Upper lobe of right lung (tissue), 1 donor: ENCODE results near the gene NOS1. TPM values are rescaled to one million over a fixed set of nuclear protein-coding genes. Genes with fewer than 3 reads are reported as not detected.
A peak's percentile ranks its signal among the peaks of the same experiment; 100 is the strongest.

Experiments
- ATAC-seq: fragments of 200-7000 bp; cut with Tn5 transposase; one replicate; pipeline ENCODE4 v1.9.1; 2020; ENCODE audit warnings: mild to moderate bottlenecking, moderate library complexity
- DNase-seq: peaks from one replicate; pipeline ENCODE4 v3.0.0-alpha.2; 2020
- H3K27ac ChIP-seq: fragments of 200-600 bp; one replicate; pipeline ENCODE4 v1.8.0; 2022
- H3K27me3 ChIP-seq: fragments of 200-600 bp; one replicate; pipeline ENCODE4 v1.8.0; 2022; ENCODE audit warnings: mild to moderate bottlenecking
- H3K36me3 ChIP-seq: fragments of 200-600 bp; one replicate; pipeline ENCODE4 v1.8.0; 2022
- H3K4me1 ChIP-seq: fragments of 200-600 bp; one replicate; pipeline ENCODE4 v1.8.0; 2022
- H3K4me3 ChIP-seq: fragments of 200-600 bp; one replicate; pipeline ENCODE4 v1.8.0; 2022; ENCODE audit warnings: mild to moderate bottlenecking
- H3K9me3 ChIP-seq: fragments of 200-600 bp; one replicate; pipeline ENCODE4 v1.8.0; 2022
- intact Hi-C: fragments of 100-400 bp; cut with DNase I; formaldehyde crosslinking; loops from one replicate; pipeline ENCODE4 v1.11.0; 2022
- total RNA-seq: library from RNA; stranded (reverse); fragmentation: NEBNext Ultra II Directional; extraction: Animal tissue kit (Norgen Biotek cat#: 25700); gene quantifications from one replicate; pipeline ENCODE4 v1.2.1, GENCODE V29; 2021
- TF ChIP-seq, protein P1 (sequence below): fragments of 200-600 bp; IDR thresholded peaks from one replicate; pipeline ENCODE4 v1.8.0; 2022; ENCODE audit warnings: antibody characterized with exemption
- donor health status: DM: no; HTN: yes; CAD: no; lungs with severe emphysema.

Gene NOS1
- total RNA-seq, 1 donor from 2014 or later = 4.9 TPM

GRCh38 chr12:117241697-117242096 is 119.7 kb downstream of the NOS1 start:
- H3K4me3 ChIP-seq = no peak overlapping the region
- H3K9me3 ChIP-seq = no peaks in the 10 kb centered on the region
- H3K27me3 ChIP-seq = peaks cover 4% of the 10 kb centered on the region
- no peaks in the 10 kb centered on the region for H3K4me1 ChIP-seq
- intact Hi-C loops = no loop called here
- no peaks in the 10 kb centered on the region for H3K36me3 ChIP-seq
- DNase-seq (no peak), ATAC-seq (no peak)
- TF ChIP-seq, protein P1, sequence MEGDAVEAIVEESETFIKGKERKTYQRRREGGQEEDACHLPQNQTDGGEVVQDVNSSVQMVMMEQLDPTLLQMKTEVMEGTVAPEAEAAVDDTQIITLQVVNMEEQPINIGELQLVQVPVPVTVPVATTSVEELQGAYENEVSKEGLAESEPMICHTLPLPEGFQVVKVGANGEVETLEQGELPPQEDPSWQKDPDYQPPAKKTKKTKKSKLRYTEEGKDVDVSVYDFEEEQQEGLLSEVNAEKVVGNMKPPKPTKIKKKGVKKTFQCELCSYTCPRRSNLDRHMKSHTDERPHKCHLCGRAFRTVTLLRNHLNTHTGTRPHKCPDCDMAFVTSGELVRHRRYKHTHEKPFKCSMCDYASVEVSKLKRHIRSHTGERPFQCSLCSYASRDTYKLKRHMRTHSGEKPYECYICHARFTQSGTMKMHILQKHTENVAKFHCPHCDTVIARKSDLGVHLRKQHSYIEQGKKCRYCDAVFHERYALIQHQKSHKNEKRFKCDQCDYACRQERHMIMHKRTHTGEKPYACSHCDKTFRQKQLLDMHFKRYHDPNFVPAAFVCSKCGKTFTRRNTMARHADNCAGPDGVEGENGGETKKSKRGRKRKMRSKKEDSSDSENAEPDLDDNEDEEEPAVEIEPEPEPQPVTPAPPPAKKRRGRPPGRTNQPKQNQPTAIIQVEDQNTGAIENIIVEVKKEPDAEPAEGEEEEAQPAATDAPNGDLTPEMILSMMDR = no peak
- no peak overlapping the region for H3K27ac ChIP-seq

DNA sequence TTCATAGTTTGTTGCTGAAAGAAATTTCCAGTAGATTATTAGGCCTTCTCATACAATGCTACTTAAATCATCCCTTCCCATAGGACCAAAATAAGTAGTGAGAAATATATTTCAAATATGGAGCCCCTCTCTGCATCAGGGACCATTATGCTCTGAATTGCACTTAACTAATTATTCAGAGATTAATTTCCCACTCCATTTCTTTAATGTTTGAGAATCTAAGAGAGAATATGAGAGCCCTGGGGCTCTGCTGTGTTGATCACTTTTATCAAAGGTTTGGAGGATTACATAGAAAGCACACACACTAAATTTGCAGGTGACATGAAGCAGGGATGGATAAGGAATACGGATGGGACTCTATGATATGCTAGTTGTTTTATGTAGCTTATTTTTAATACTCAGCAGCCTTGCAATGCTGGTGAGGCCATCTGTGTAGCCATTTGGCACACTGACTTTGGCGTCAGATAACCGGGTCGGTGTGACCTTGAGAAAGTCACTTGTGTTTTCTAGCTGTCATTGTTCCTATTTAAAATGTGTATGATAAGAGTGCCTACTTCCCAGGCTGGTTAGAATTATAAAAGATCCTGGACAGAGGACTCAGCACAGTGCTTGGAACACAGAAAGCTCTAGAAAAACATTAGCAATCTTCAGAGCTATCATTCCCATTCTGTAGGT is 121.2 kb downstream of the NOS1 start:
- H3K4me3 ChIP-seq = no peak overlapping the region
- peaks cover 6% of the 10 kb centered on the region for H3K27me3 ChIP-seq
- no peak overlapping the region for H3K27ac ChIP-seq
- intact Hi-C loops = no loop called here
- H3K4me1 ChIP-seq = no peaks in the 10 kb centered on the region
- no peaks in the 10 kb centered on the region for H3K9me3 ChIP-seq
- ATAC-seq (no peak), DNase-seq (no peak)
- H3K36me3 ChIP-seq = no peaks in the 10 kb centered on the region
- TF ChIP-seq, protein P1 = no peak

- DNase-seq = peak; percentile 92
- Histone ChIP-seq H3K9me3 (no peaks in the 10 kb centered on the region), H3K27ac (no peak overlapping the region), H3K27me3 (peaks cover 17% of the 10 kb centered on the region), H3K4me1 (no peaks in the 10 kb centered on the region), H3K4me3 (no peak overlapping the region), H3K36me3 (no peaks in the 10 kb centered on the region)
- TF ChIP-seq, protein P1 = peak; percentile 79
- ATAC-seq = peak; percentile 78
- intact Hi-C loops = no loop called here
Measured at GRCh38 chr12:117236456-117237001, 124.9 kb downstream of the NOS1 start.

DNA sequence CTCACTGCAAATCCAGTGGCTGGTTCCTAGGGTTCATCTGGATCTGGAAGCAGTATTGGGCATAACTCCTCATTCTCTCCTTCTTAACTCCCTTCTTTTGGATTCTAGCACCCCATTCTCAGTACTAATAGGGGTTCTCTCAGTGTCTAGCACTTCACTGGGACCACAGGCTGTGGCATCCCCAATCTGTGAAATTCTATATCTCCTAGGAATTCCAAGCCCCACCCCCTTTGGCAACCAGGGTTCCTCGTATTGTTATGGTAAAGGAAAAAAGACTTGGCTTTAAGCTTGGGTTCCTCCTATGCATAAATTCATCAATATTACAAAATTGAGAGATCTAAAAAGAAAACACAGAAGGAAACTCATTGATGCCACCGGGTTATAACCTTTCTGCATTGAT is 126.2 kb downstream of the NOS1 start:
- H3K27ac ChIP-seq = no peak overlapping the region
- ATAC-seq (no peak), DNase-seq (no peak)
- H3K4me1 ChIP-seq = no peaks in the 10 kb centered on the region
- H3K9me3 ChIP-seq = no peaks in the 10 kb centered on the region
- intact Hi-C loops = no loop called here
- H3K4me3 ChIP-seq = no peak overlapping the region
- TF ChIP-seq, protein P1 = no peak
- H3K36me3 ChIP-seq = no peaks in the 10 kb centered on the region
- H3K27me3 ChIP-seq = peaks cover 17% of the 10 kb centered on the region

DNA sequence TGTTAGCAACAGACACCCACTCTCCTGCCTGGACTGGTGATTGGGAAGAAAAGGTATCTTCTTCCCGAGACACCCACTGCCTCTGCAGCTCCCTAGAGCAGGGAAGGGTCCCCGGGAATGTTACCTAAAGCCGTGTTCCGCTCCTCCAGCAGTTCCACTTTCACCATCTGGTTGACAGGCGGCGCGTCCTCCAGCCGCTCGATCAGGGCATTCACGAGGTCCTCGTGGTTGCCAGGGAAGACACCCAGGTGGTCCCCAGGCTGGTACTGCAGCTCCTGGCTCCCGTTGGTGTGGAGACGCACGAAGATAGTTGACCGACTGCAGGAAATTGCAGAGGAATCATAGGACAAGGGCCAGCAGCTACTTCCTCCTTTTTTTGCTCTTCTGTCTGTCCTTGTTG is 127.0 kb downstream of the NOS1 start:
- H3K27me3 ChIP-seq = peaks cover 17% of the 10 kb centered on the region
- no peaks in the 10 kb centered on the region for H3K4me1 ChIP-seq
- DNase-seq (no peak), ATAC-seq (no peak)
- no peaks in the 10 kb centered on the region for H3K36me3 ChIP-seq
- H3K9me3 ChIP-seq = no peaks in the 10 kb centered on the region
- intact Hi-C loops = no loop called here
- H3K27ac ChIP-seq = no peak overlapping the region
- TF ChIP-seq, protein P1 = no peak
- no peak overlapping the region for H3K4me3 ChIP-seq
